GM18499 (cell line): ENCODE data around the gene KLHDC10.
"Not testable (repeated sequence)": the region's sequence is repeated elsewhere in the genome, so short reads cannot be mapped to it uniquely, and the experiment has no call there.

Source experiments
- ATAC-seq: cut with Tn5 transposase; IDR thresholded peaks from one replicate; pipeline ENCODE4 v1.9.1; 2021; ENCODE audit warnings: moderate number of reproducible peaks; ENCODE audit not compliant: insufficient read depth, unreplicated experiment

Gene KLHDC10

GRCh38 chr7:130139193-130139960 lies 69.0 kb downstream of the KLHDC10 start:
- no peak for ATAC-seq

GRCh38 chr7:130140551-130141160 lies 70.3 kb downstream of the KLHDC10 start:
- ATAC-seq: no peak

DNA sequence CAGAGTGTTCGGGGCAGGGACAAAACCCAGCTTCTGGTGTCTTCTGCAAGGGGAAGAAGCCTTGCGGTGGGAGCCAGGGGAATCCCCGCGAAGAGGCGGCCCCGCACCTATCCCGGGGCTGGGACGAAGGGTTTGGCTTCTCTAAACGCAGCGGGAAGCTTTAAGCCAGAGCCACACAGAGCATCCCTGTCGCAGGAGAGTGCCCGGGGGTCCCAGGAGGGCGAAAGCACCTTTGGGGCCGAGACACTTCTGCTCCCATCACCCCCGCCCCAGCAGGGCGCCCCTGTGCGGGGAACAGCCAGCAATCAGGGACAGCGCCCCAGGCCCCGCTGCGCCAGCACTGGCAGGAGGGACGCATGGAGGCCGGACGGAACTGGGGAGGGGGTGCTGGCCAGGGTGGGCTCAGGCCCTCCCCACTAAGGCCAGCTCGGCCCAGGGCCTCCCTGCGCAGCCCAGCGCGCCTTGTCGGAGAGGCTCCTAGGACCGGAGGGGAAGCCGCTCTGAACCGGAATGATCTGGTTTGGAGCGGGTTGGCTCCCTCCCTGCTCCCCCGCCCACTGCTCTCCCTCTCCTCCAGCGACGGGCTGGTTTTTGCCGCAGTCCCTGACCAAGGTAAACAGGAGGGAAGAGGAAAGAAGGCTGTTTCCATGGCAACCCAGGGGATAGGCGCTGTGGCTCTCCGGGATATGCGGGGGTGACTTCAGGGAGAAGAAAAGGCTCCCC lies 71.0 kb downstream of the KLHDC10 start:
- no peak for ATAC-seq

GRCh38 chr7:130141884-130142653 lies 71.7 kb downstream of the KLHDC10 start:
- no peak for ATAC-seq

DNA sequence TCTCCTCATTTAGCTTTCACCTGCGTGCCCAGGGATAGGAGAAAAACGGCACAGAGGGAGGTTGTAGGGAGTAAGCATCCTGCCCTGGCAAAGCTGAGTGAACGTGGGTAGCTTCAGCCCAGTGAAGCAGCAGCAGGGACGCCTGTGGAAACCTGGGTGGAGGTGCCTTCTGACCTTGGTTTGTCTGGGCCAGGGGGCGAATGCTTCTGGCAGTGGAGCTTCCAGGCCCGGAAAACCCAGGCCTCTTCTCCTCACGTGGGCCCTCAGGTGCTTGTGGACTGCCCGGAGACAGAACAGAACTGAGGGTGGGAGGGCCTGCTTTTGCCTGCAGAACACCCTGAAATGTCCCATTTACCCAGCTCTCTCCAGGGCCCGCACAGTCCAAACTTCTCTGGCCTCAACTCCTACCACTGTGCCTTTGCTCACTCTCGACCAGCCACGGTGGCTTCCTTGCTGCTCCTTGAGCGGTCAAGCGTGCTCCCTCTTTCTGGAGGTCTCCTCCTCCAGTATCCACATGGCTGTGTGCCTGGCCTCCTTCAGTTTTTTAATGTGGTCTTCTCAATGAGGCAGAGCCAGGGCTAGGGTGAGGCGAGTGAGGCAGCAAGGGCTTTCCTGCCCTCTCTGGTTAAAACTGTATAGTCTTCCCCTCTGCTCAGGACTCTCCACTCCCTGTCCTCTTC lies 72.5 kb downstream of the KLHDC10 start:
- ATAC-seq: no peak

- ATAC-seq: no peak
Measured at GRCh38 chr7:130143334-130143732, 73.0 kb downstream of the KLHDC10 start.

DNA sequence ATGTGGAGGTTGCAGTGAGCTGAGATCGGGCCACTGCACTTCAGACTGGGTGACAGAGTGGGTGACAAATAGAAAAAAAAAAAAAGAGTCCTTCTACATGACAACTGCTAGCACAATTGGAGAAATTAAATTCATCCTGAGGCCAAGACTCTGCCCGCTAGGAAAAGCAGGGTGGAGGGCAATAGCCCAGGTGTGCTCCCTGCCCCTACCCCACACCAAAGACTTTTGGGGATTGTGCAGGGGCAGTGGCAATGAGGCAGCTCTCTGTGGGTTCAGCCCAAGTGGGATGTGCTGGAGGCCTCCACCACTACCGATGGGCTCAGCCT lies 73.6 kb downstream of the KLHDC10 start:
- no peak for ATAC-seq

- ATAC-seq: no peak
Measured at GRCh38 chr7:130144312-130145171, 74.2 kb downstream of the KLHDC10 start.

DNA sequence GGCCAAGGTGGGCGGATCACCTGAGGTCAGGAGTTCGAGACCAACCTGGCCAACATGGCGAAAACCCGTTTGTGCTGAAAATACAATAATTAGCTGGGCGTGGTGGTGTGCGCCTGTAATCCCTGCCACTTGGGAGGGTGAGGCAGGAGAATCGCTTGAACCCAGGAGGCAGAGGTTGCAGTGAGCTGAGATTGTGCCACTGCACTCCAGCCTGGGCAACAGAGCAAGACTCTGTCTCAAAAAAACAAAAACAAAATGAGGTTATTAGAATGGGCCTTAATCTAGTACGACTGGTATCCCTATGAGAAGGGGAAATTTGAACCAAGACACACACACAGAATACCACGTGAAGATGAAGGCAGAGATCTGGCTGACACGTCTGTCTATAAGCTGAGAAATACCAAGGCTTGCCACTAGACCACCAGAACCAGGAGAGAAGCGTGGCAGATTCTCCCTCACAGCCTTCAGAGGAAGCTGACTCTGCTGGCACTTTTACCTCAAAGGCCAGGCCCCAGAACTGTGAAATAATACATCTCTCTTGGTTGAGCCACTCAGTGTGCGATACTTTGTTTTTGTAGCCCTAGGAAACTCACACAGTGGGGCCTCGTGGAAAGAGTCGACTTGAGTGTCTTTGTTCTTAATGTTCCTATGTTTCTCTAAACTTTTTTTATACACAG lies 75.2 kb downstream of the KLHDC10 start:
- no peak for ATAC-seq

GRCh38 chr7:130146142-130146541 lies 75.8 kb downstream of the KLHDC10 start:
- ATAC-seq: not testable (repeated sequence)

- ATAC-seq: no peak
Measured at GRCh38 chr7:130146693-130147405, 76.5 kb downstream of the KLHDC10 start.

DNA sequence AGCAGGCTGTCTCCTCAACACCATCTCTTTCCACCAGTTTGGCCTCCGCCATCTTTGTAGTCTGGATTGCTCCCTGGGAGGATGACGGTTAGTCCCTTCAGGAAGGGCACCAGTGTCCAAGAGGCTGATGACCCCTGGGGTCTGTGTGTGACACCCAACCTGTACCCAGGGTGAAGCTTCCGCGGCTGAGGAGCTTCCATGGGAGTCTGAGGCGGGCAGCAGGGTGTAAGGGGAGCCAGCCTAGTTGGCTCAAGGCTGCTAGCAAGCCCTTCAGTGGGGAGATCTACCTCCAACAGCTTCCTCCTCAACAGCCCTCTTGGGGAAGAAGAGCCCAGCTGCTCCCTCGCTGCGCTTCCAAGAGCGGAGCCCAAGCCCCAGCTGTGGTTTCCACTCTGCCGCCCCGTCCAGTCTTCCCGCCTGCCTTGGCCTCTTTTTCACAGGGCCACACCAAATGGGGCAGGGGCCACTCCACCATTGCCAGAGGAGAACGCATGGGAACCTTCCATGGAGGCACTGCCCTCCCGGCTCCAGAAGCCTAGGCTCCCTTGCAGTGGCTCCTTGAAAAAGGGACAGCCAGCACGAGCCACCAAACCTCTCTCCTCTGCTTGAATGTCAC lies 77.5 kb downstream of the KLHDC10 start:
- no peak for ATAC-seq

GRCh38 chr7:130148561-130148960 lies 78.2 kb downstream of the KLHDC10 start:
- no peak for ATAC-seq

GRCh38 chr7:130149281-130150139 lies 79.2 kb downstream of the KLHDC10 start:
- no peak for ATAC-seq

- ATAC-seq: no peak
Measured at GRCh38 chr7:130150587-130150986, 80.3 kb downstream of the KLHDC10 start.

GRCh38 chr7:130151591-130152492 lies 81.5 kb downstream of the KLHDC10 start:
- ATAC-seq: no peak
